GM18907 (cell line): ENCODE data around the gene PCSK9.
"Not testable (repeated sequence)": the region's sequence is repeated elsewhere in the genome, so short reads cannot be mapped to it uniquely, and the experiment has no call there.

Experiments
- ATAC-seq: cut with Tn5 transposase; IDR thresholded peaks from one replicate; pipeline ENCODE4 v1.9.1; 2021; ENCODE audit warnings: mild to moderate bottlenecking, moderate library complexity; ENCODE audit not compliant: unreplicated experiment

Gene PCSK9

DNA sequence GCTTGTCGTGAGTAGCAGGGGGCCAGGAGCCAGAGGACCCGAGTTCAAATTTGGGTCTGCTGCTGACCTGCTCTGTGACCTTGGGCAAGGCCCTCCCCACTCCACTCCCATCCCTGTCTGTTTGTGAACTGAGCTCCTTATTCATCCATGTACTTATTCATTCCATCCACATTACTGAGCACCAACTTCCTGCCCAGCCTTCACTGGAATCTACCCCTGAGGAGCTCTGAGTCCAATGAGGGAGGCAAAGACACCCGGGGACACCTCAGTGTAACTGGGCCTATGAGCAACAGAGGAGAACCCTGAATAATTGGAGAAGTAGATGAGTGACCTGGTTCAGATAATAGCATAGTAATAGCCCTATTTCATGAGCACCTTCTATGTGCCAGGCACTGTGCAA lies 31.7 kb upstream of the PCSK9 start:
- no peak for ATAC-seq

DNA sequence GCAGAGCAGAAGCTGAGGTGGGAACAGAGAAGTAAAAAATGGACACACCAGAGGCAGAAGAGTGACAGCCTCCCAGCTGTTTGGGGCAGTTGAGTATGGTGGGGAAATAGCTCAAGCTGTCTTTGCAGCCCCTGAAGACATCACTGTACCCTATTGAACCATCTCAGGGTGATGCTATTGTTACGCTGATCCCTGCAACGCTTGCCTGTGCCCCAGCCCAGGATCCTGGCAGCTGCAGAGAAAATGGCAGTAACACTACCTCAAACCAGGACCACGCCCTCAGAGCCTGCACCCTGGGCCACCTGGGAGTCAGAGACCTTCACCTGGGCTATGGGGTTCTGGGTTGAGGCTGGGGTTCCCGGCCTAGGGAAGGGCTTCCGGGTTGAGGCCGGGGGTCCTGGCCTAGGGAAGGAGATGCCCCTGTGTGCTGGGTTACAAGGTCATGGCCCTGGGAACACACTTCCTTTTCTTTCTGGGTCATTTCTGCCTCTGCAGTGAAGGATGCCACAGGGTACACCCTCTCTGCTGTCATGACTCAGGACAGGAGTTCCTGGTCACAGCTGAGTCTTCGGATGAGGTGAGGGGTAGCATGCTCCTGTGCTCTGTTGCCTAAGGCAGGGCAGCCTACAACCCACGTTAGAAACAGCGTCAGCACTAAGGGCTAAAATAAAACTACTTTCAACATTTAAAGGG lies 29.0 kb upstream of the PCSK9 start:
- no peak for ATAC-seq

DNA sequence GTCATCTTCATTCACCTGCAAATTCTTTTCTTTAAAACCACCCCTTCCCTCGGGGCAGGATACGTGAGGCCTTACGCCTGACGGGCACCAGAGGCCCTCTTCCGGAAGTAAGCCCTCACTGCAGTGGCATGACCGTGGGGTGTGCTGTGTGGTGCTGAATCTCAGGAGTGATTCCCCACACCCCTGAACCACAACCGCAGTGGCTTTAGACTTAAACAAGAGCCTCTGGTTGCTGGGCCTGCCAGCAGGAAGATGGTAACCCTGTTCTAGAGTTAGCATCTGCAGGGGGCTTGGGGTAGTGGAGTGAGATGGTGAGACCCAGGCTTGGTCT lies 28.5 kb upstream of the PCSK9 start:
- ATAC-seq, result no peak

DNA sequence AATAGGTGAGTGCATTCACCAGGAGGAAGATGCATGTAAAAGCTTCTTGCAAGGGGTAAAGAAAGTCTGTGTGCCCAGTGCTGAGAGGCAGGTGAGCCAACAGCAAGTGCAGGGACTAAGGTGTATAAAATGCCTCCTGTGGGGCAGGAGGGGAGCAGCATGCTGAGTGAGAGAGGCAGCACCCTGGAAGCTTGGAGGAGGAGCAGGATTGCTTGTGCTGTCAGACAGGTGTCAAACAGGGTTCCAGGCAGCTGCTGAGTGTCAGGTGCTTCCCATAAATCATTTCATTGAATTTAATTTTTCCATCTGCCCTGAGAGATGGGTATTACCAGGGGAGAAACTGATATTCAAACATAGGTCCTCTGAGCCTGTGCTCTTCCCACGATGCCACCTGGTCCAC lies 26.7 kb upstream of the PCSK9 start:
- ATAC-seq, result no peak

DNA sequence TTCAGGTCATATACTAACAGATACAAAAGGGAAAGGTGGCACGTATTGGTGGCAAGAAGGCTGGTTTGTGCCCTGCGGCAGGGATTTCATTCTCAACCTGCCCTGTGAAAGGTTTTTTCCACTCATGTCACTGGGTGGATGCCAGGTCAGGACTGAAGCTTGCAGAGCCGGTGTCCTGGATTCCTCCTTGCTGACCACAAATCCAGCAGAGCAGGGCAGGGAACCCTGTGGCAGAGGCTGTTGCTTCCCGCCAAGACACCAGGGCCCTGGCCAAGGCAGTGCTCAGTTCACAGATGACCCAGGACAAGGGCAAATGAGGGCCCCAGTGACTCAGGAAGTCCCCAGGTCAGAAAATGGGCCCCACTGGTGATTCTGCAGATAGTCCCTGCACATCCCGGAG lies 24.2 kb upstream of the PCSK9 start:
- no peak for ATAC-seq

DNA sequence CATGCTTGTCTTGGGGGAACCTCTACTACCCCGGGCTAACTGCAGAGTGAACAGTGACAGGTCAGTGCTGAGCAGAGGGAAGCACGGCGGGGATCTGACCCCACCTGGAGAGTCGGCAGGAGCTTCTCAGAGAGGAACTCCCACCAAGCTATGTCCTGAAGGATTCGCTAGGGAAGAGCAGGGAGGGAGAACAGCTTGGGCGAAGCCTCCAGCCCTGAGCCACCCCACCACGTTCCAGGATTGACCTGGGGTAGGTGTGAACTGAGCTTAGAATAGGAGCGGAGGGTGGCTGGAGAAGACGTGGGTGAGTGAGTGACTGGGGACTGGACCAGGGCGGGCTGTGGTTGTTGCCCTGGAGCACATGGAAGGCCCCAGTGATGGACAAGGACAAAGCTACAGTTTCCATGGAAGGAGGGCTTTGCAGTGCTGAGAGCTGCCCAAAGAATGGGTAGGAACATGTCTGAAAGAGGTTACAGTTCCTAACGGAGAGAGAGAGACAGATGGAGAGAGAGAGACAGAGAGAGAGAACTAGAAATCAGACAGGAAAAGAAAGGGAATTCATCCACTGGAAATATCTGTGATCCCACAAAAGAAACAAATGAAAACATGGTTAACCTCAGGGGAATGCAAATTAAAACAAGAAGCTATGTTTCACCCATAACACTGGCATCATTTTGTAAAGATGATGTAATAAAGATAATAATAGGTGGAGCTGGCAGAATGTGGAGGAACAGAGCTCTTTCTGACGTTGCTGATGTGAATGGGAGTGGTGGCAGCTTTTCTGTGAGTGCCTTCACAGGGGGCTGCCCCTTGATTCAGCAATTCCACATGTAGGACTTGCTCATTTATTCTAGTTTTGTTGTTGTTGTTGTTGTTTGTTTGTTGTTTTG lies 23.4 kb upstream of the PCSK9 start:
- no peak for ATAC-seq

DNA sequence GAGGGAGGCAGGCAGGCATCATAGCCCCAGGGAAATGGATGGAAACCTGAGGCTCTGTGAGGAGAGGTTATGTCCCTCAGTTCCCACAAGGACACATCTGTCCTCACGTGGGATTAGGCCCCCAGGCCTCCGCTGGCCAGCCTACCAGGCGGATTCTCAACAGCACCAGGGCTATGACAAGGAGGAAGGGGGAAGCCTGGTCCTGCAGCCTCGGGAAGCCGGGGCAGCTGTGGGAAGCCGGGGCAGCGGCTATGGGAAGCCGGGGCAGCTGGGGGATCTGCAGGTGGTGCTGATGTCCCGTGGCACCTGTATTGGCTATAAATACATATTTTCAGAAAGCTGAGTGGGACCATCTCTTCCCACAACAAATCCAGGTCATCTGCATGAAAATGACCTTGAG lies 21.0 kb upstream of the PCSK9 start:
- ATAC-seq, result no peak

DNA sequence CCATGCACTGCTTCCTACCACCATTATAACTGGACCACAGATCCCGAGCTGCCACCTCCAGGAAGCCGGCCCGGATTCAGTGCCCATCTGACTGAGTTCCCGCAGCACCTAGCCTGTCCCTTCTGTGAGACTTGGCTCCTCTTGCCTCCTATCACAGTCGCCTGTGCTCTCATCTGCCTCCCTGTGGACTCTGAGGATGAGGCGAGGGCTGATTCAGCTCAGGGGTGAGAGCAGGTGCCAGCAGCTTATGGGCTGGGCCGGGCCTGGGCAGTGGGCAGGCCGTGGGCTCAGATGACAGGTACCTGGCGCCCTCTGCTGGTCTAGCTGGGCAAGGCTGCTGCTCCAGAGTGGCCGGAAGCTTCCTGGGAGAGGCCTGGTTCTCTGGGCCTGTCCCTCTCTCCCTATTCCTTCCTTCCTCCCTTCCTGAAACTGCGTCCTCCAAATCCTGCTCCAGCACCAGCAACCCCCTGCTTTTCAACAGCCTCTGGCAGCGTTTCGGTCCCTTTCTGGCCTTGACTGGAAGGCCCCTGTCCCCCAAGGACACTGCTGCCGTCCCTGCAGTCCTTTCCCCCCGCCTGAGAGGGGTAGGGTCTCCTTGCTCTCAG lies 17.3 kb upstream of the PCSK9 start:
- peak; percentile 83 for ATAC-seq

DNA sequence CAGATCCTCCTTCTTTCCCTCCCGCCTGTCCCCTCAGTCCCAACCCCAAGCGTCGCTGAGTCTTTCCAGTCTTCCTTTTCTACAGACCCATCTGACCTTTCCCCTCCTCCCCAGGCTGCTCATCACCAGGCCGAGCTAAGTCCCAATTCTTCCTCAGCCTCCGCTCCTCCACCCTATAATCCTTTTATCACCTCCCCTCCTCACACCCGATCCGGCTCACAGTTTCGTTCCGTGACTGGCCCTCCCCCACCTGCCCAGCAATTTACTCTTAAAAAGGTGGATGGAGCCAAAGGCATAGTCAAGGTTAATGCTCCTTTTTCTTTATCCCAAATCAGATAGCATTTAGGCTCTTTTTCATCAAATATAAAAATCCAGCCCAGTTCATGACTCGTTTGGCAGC lies 15.2 kb upstream of the PCSK9 start:
- ATAC-seq, result not testable (repeated sequence)

DNA sequence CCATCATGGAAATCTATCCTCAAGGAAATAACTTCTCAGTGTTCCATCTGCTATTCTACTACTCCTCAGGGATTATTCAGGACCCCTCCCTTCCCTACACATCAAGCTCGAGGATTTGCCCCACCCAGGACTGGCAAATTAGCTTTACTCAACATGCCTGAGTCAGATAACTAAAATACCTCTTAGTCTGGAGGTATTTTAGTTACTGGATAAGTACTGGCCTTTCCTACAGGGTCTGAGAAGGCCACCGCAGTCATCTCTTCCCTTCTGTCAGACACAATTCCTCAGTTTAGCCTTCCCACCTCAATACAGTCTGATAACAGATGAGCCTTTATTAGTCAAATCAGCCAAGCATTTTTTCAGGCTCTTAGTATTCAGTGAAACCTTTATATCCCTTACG lies 12.7 kb upstream of the PCSK9 start:
- not testable (repeated sequence) for ATAC-seq

DNA sequence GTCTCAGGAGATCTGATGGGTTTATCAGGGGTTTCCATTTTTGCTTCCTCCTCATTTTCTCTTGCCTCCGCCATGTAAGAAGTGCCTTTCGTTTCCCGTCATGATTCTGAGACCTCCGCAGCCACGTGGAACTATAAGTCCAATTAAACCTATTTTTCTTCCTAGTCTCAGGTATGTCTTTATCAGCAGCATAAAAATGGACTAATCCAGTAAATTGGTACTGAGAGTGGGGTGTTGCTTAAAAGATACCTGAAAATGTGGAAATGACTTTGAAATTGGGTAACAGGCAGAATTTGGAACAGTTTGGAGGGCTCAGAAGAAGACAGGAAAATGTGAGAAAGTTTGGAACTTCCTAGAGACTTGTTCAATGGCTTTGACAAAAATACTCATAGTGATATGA lies 8.2 kb upstream of the PCSK9 start:
- ATAC-seq, result not testable (repeated sequence)

DNA sequence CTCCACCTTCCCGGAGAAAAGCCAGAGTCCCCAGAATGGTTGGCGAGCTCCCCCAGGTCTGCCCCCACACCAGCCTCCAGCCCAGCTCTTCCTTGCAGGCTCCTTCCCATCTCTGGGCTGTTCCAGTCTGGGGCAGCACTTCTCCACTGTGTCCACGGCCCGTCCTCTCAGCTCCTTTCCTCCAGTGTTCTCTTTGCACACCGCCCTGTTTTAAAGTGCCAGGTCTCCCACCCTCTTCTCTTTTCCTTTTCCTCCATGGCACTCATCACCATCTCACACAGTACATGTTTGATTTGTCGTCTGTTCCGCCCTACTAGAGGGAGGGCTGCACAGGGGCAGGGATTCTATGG lies 6.1 kb upstream of the PCSK9 start:
- ATAC-seq, result no peak

DNA sequence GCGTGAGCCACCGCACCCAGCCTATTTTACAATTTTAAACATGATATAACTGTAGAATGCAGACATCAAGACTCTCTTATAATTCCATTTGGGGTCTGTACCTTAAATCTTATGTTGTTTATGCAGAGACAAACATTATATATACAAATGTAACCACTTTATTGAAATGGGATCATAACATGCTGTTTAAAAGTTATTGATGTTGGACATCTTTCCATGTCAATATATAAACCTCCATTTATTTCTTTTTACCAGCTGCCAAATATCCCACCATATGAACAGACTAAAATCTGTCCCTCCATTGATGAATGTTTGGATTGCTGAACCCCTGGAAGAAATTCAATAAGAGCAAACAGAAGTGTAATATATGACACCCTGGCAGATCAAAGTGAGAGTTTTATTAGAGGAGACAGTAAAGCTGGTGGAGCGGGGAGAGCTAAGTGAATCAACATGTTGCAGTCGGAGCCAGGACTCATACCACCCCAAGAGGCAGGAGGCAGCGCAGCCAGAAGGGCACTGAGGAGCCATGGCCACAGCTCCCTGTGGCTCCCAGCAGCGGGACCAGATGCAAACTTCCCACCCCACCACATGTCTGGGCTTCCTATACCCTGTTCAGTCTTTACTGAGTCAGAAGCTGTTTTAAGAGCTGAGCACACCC lies 4.7 kb upstream of the PCSK9 start:
- ATAC-seq, result no peak

DNA sequence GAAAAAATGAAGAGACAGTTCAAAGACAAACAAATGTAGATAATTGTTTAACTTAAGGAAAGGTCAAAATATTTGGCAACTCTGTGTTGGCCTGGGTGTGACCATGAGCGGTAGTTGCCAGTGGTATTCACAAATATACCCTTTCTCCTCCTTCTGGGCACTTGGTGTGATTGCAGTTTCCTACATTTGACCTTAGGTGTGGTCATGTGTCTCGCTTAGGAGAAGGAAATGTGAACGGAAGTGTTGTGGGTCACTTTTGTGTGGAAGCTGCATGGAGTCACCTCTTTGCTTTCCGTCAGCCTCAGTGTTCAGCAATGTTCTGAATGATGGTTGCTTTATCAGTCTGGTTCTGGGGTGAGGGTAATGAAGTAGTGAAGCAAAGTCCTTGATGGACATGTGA lies 3.4 kb upstream of the PCSK9 start:
- ATAC-seq, result no peak

DNA sequence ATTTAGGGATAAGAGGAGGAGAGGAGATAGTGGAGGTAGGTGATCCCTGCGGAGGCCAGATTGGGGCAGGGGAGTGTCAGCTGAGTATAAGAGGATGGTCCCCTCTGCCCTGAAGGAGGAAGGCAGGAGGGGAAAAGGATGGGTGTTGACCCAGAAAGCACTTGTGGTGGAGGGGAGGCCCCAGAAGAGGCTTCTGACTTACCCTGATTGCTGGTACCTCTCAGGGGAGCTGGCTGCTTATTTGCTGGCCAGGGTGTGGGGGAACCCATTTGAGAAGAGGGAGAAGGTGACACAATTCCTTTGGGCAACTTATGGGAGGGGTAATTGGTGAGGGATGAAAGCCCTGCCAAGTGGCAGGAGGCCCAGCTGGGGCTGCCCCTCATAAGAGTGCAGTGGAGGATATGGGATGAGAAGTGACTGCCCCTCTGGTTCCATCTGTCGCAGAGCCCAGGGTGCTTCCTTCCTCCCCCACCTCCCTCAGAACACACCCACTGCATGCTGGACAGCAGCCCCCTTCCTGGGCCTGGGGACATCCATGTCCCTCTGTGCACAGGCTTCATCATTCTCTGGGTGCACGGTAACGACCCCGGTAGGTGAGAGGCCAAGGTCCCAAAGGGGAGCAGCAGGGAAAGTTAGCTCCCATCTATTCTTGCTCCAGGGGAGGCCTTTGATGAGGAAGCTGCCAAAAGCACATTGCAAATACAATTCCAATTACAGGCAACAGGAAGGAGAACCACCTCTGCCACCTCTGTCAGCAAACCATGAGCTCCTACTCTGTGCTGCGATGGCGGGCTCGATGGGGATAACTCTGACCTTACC lies 1.4 kb upstream of the PCSK9 start:
- no peak for ATAC-seq

DNA sequence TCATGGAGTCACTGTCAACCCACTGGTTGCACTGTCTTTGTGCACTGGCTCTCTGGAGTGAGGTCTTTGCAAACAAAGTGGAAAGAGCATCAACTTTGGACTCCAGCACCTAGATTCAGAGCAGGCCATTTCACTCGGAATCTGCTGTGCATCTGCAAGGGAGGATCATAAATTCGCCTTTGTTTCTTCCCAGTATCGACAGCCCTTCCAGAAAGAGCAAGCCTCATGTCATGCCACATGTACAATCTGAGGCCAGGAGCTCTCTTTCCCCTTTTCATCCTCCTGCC lies 853 bp upstream of the PCSK9 start:
- ATAC-seq, result no peak

DNA sequence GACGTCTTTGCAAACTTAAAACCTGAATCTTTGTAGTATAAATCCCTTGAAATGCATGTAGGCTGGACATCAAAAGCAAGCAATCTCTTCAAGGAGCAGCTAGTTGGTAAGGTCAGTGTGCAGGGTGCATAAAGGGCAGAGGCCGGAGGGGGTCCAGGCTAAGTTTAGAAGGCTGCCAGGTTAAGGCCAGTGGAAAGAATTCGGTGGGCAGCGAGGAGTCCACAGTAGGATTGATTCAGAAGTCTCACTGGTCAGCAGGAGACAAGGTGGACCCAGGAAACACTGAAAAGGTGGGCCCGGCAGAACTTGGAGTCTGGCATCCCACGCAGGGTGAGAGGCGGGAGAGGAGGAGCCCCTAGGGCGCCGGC lies 390 bp upstream of the PCSK9 start:
- no peak for ATAC-seq

DNA sequence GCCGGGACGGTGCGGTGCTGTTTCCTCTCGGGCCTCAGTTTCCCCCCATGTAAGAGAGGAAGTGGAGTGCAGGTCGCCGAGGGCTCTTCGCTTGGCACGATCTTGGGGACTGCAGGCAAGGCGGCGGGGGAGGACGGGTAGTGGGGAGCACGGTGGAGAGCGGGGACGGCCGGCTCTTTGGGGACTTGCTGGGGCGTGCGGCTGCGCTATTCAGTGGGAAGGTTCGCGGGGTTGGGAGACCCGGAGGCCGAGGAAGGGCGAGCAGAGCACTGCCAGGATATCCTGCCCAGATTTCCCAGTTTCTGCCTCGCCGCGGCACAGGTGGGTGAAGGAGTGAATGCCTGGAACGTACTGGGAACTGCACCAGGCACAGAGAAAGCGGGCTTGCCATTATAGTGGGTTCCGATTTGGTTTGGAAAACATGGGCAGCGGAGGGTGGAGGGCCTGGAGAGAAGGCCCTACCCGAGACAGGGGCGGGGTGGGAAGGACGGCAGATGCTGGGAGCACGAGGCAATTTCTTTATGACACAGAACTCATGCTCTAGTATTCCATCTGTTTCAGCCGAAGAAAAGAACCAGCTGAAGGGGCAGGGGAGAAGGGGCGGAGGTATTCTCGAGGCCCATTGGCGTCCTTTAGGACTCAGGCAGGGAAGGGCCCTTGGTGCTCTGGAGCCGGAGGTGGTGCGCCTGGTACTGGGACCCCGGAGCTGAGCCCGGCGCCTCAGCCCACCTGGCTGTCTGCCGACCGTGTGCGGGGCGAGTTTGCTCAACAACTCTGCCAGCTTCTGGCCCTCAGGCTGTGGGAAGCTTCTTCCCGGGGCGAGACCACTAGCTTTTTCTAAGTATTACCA lies 960 bp downstream of the PCSK9 start:
- no peak for ATAC-seq

DNA sequence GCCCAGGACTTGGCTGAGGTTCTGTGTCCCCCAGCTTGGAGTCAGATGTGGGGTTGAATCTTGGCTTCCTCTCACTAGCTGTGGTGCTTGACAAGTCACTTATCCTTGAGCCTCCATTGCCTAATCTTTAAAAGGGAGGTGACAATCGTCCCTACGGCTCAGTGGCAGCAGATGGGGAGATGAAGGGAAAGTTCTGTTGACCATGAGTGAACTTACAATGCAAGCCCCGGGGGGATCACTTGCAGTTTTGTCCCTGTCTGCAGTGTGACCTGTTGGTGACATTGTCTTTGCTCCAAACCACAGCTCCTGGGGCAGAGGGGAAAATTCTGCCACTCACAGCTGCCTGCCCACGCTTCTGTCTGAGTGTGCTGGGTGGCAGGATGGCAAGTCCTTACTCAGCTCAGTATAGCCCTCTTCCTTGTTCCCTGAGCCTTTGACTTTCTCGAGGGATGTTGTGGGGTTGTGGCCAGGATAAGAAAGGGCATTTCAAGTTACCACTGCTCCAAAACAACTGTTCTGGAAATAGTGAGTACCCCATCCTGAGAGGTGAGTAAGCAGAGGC lies 1.7 kb downstream of the PCSK9 start:
- ATAC-seq, result no peak

DNA sequence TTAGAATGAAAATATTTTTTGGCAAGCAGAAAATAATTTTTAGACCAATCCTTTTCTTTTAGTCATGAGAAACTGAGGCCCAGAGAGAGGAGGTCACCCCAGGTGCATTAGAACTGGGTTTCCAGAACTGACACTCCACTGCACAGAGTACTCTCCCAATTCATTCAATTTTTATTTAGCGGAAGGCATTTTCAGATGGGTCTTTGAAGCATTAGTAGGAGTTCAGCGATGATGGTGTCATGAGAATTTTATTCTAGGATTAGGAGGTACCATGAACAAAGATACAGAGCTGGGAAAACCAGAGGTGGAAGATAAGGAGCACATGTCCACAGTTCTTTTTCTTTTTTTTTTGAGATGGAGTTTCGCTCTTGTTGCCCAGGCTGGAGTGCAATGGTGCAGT lies 2.3 kb downstream of the PCSK9 start:
- ATAC-seq, result no peak
